SK-N-SH treated with all-trans-retinoic acid at 6 μM for 48 hours (cell line): ENCODE data around the gene SLC7A10.

Experiments used
- ARNTL ChIP-seq: fragments of 450-650 bp; formaldehyde crosslinking; IDR thresholded peaks from 2 replicates; pipeline ENCODE4 v1.5.0; 2020; ENCODE audit warnings: low read depth, mild to moderate bottlenecking, moderate library complexity, borderline replicate concordance
- CSDC2 ChIP-seq: fragments of 250-450 bp; sonication (Bioruptor Pico); IDR thresholded peaks from 2 replicates; pipeline ENCODE4 v1.5.0; 2020; ENCODE audit warnings: mild to moderate bottlenecking, moderate library complexity
- ESRRG ChIP-seq: fragments of 250-450 bp; sonication (Bioruptor Pico); IDR thresholded peaks from 2 replicates; pipeline ENCODE4 v1.6.1; 2021; ENCODE audit warnings: mild to moderate bottlenecking
- SNAI2 ChIP-seq: fragments of 250-450 bp; sonication (Bioruptor Pico); IDR thresholded peaks from 2 replicates; pipeline ENCODE4 v1.5.0; 2020; ENCODE audit warnings: mild to moderate bottlenecking, moderate library complexity
- TCF4 ChIP-seq: fragments of 250-450 bp; sonication (Bioruptor Pico); IDR thresholded peaks from 2 replicates; pipeline ENCODE4 v1.8.0; 2021; ENCODE audit warnings: mild to moderate bottlenecking, moderate library complexity, borderline replicate concordance
- ZFP3 ChIP-seq: fragments of 250-450 bp; sonication (Bioruptor Pico); IDR thresholded peaks from 2 replicates; pipeline ENCODE4 v1.5.0; 2020; ENCODE audit warnings: mild to moderate bottlenecking, moderate library complexity
- ZFP30 ChIP-seq: fragments of 450-650 bp; formaldehyde crosslinking; IDR thresholded peaks from 2 replicates; pipeline ENCODE4 v1.5.0; 2022; ENCODE audit warnings: mild to moderate bottlenecking, moderate library complexity
- ZNF70 ChIP-seq: fragments of 450-650 bp; formaldehyde crosslinking; IDR thresholded peaks from 2 replicates; pipeline ENCODE4 v1.5.0; 2020; ENCODE audit warnings: mild to moderate bottlenecking, moderate library complexity
- TF ChIP-seq, protein P1 (sequence below): fragments of 250-450 bp; sonication (Bioruptor Pico); IDR thresholded peaks from 2 replicates; pipeline ENCODE4 v1.5.1; 2020; ENCODE audit warnings: low read depth, mild to moderate bottlenecking, moderate library complexity
- TF ChIP-seq, protein P2 (sequence below): fragments of 250-450 bp; sonication (Bioruptor Pico); IDR thresholded peaks from 2 replicates; pipeline ENCODE4 v1.5.1; 2021; ENCODE audit warnings: mild to moderate bottlenecking, moderate library complexity
- TF ChIP-seq, protein P3 (sequence below): fragments of 250-450 bp; sonication (Bioruptor Pico); IDR thresholded peaks from 2 replicates; pipeline ENCODE4 v1.5.0; 2020; ENCODE audit warnings: mild to moderate bottlenecking, moderate library complexity

DNA sequence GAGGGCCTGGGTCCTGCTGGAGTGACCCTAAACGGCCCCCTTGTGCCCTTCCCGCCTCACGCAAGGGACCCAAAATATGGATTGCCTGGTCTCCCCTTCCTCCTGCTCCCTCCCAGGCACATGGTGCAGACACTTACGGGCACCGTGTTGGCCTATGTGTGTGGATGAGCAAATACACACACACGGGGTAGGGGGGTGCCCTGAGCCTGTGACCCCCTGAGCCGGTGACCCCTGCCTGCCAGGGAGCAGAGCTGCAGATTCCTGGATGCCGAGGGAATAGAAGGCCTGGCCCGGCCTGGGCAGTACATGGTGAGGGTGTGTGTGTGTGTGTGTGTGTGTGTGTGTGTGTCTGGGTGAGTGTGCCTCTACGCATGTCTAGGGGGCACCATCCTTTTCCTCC lies 43.4 kb upstream of the SLC7A10 start:
- TF ChIP-seq CSDC2 (CRISPR knock-in tag) = no peak
- no peak for TF ChIP-seq ZFP30
- TF ChIP-seq, protein P1, sequence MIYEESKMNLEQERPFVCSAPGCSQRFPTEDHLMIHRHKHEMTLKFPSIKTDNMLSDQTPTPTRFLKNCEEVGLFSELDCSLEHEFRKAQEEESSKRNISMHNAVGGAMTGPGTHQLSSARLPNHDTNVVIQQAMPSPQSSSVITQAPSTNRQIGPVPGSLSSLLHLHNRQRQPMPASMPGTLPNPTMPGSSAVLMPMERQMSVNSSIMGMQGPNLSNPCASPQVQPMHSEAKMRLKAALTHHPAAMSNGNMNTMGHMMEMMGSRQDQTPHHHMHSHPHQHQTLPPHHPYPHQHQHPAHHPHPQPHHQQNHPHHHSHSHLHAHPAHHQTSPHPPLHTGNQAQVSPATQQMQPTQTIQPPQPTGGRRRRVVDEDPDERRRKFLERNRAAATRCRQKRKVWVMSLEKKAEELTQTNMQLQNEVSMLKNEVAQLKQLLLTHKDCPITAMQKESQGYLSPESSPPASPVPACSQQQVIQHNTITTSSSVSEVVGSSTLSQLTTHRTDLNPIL (CRISPR knock-in tag) = no peak
- TF ChIP-seq ZFP3 = no peak
- TF ChIP-seq, protein P2, sequence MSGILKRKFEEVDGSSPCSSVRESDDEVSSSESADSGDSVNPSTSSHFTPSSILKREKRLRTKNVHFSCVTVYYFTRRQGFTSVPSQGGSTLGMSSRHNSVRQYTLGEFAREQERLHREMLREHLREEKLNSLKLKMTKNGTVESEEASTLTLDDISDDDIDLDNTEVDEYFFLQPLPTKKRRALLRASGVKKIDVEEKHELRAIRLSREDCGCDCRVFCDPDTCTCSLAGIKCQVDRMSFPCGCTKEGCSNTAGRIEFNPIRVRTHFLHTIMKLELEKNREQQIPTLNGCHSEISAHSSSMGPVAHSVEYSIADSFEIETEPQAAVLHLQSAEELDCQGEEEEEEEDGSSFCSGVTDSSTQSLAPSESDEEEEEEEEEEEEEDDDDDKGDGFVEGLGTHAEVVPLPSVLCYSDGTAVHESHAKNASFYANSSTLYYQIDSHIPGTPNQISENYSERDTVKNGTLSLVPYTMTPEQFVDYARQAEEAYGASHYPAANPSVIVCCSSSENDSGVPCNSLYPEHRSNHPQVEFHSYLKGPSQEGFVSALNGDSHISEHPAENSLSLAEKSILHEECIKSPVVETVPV (CRISPR knock-in tag) = no peak
- no peak for TF ChIP-seq ZNF70 (CRISPR knock-in tag)
- no peak for TF ChIP-seq ESRRG (CRISPR knock-in tag)
- no peak for TF ChIP-seq ARNTL
- no peak for TF ChIP-seq SNAI2 (CRISPR knock-in tag)
- TF ChIP-seq, protein P3, sequence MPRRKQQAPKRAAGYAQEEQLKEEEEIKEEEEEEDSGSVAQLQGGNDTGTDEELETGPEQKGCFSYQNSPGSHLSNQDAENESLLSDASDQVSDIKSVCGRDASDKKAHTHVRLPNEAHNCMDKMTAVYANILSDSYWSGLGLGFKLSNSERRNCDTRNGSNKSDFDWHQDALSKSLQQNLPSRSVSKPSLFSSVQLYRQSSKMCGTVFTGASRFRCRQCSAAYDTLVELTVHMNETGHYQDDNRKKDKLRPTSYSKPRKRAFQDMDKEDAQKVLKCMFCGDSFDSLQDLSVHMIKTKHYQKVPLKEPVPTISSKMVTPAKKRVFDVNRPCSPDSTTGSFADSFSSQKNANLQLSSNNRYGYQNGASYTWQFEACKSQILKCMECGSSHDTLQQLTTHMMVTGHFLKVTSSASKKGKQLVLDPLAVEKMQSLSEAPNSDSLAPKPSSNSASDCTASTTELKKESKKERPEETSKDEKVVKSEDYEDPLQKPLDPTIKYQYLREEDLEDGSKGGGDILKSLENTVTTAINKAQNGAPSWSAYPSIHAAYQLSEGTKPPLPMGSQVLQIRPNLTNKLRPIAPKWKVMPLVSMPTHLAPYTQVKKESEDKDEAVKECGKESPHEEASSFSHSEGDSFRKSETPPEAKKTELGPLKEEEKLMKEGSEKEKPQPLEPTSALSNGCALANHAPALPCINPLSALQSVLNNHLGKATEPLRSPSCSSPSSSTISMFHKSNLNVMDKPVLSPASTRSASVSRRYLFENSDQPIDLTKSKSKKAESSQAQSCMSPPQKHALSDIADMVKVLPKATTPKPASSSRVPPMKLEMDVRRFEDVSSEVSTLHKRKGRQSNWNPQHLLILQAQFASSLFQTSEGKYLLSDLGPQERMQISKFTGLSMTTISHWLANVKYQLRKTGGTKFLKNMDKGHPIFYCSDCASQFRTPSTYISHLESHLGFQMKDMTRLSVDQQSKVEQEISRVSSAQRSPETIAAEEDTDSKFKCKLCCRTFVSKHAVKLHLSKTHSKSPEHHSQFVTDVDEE (CRISPR knock-in tag) = no peak
- no peak for TF ChIP-seq TCF4 (CRISPR knock-in tag)
